A172 (cell line): ENCODE measurements around the gene PCDH9. TPM values are rescaled to one million over a fixed set of nuclear protein-coding genes. Genes with fewer than 3 reads are reported as not detected.
"Not testable (repeated sequence)": the region's sequence is repeated elsewhere in the genome, so short reads cannot be mapped to it uniquely, and the experiment has no call there.

Source experiments
- DNase-seq: peaks from one replicate; pipeline ENCODE4 v3.0.0-alpha.2; 2015; ENCODE audit warnings: low spot score
- total RNA-seq: library from RNA; depleted of rRNA; stranded (reverse); fragments of >200 nt; shearing (Covaris generic); gene quantifications from 2 replicates; pipeline ENCODE4 v1.2.3, GENCODE V29; 2014

Gene PCDH9
- total RNA-seq, 1 experiment from 2014 or later, result 0.02 TPM

GRCh38 chr13:66266348-66266747 is 963.8 kb downstream of the PCDH9 start:
- no peak for DNase-seq

GRCh38 chr13:66265371-66265770 is 964.8 kb downstream of the PCDH9 start:
- DNase-seq, result no peak

GRCh38 chr13:66264971-66265370 is 965.2 kb downstream of the PCDH9 start:
- DNase-seq, result no peak

- DNase-seq, result no peak
These were observed 967.8 kb downstream of the PCDH9 start for GRCh38 chr13:66262330-66262729.

GRCh38 chr13:66259426-66259825 is 970.7 kb downstream of the PCDH9 start:
- not testable (repeated sequence) for DNase-seq
